ENCODE data around the gene GAPT.

- TF ChIP-seq CTCF (IDR thresholded peaks at IDR 0.05): no peak
- TF ChIP-seq MAX (IDR thresholded peaks at IDR 0.05): no peak
- TF ChIP-seq EP300 (IDR thresholded peaks at IDR 0.05): no peak
- no peak for TF ChIP-seq HDAC2 (IDR thresholded peaks at IDR 0.05)
- TF ChIP-seq POLR2A (IDR thresholded peaks at IDR 0.05; ENCODE audit: low read length): no peak
- TF ChIP-seq EHMT2 (IDR thresholded peaks at IDR 0.05; ENCODE audit: low read depth): no peak
- TF ChIP-seq SMC3 (IDR thresholded peaks at IDR 0.05): no peak
- TF ChIP-seq PHF8 (IDR thresholded peaks at IDR 0.05; ENCODE audit: borderline replicate concordance, low read depth): no peak
- TF ChIP-seq CBX2 (IDR thresholded peaks at IDR 0.05; ENCODE audit: borderline replicate concordance, low read depth): no peak
- no peak for TF ChIP-seq CHD4 (IDR thresholded peaks at IDR 0.05; ENCODE audit: borderline replicate concordance)
- TF ChIP-seq BHLHE40 (IDR thresholded peaks at IDR 0.05; ENCODE audit: low read depth, low read length): no peak
- no peak for TF ChIP-seq RNF2 (IDR thresholded peaks at IDR 0.05; ENCODE audit: borderline replicate concordance, low read depth)
Observed at GRCh38 chr5:58491216-58491892, at the start of gene GAPT.

All from A549 (cell line).